ENCODE results near the gene MAFB.

DNA sequence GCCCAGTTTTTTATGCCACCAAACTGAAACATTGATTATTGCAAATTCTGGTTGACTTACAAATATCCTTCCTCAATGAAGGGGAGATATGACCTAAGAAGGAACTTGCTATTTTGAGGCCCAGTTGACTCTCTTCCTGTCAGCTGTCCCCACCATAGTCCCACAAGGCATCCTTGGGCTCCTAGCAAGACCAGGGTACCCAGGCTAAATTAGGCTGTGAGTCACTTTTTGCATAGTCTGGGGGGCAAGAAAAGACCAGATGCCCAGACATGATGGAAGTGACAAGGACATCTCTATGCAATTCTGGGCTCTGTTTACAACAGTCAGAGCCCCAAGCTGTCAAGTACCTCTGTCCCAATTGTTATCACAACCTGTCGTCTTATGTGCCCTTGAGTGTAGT is 31.8 kb upstream of the MAFB start:
- TF ChIP-seq, protein P1, sequence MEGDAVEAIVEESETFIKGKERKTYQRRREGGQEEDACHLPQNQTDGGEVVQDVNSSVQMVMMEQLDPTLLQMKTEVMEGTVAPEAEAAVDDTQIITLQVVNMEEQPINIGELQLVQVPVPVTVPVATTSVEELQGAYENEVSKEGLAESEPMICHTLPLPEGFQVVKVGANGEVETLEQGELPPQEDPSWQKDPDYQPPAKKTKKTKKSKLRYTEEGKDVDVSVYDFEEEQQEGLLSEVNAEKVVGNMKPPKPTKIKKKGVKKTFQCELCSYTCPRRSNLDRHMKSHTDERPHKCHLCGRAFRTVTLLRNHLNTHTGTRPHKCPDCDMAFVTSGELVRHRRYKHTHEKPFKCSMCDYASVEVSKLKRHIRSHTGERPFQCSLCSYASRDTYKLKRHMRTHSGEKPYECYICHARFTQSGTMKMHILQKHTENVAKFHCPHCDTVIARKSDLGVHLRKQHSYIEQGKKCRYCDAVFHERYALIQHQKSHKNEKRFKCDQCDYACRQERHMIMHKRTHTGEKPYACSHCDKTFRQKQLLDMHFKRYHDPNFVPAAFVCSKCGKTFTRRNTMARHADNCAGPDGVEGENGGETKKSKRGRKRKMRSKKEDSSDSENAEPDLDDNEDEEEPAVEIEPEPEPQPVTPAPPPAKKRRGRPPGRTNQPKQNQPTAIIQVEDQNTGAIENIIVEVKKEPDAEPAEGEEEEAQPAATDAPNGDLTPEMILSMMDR (IDR thresholded peaks at IDR 0.05 in 8 of 11, conservative IDR thresholded peaks at IDR 0.05 in 3 of 11), result no peak
- no peak for TF ChIP-seq POLR2A (IDR thresholded peaks at IDR 0.05)
- no peak for TF ChIP-seq POLR2AphosphoS5 (IDR thresholded peaks at IDR 0.05)
